SK-N-SH (cell line): ENCODE results near the gene LUC7L3. TPM values are rescaled to one million over a fixed set of nuclear protein-coding genes. Genes with fewer than 3 reads are reported as not detected.
"Not testable (repeated sequence)": the region's sequence is repeated elsewhere in the genome, so short reads cannot be mapped to it uniquely, and the experiment has no call there.

Experiments
- CTCF ChIA-PET: fragments of 300-600, 350-600 bp; formaldehyde crosslinking; extraction: SDS; loops from one replicate; lab custom pipeline; 2021; lab: Yijun Ruan, JAX
- POLR2A ChIA-PET: fragments of 350-600 bp; sonication (Branson Sonifier 250); formaldehyde crosslinking; extraction: SDS; loops from one replicate; lab custom pipeline; 2020; ENCODE audit warnings: antibody characterized with exemption, inconsistent platforms; lab: Yijun Ruan, JAX
- DNase-seq: peaks from one replicate; pipeline ENCODE4 v3.0.0; 2012
- H2AFZ ChIP-seq: fragments of 200-600 bp; sonication (generic); 2 replicates; pipeline ENCODE4 v1.8.1; 2016; ENCODE audit warnings: antibody characterized with exemption, mild to moderate bottlenecking, low read depth
- H3F3A ChIP-seq: fragments of 200-600 bp; sonication (generic); replicated peaks from 2 replicates; pipeline ENCODE3; 2016; ENCODE audit warnings: antibody characterized with exemption, mild to moderate bottlenecking; ENCODE audit not compliant: insufficient read depth
- H3K27ac ChIP-seq, 2 experiments: fragments of 200-500 bp in 1 of 2; fragments of 200-600 bp in 1 of 2; sonication (Bioruptor generic) in 1 of 2; sonication (generic), shearing (Covaris generic) in 1 of 2; 2 replicates each; pipeline versions ENCODE4 v1.5.1 to v1.6.1; 2014 to 2016; ENCODE audit warnings: low read depth in 2 of 2, inconsistent platforms in 1 of 2, low read length in 1 of 2, mild to moderate bottlenecking in 1 of 2, mixed read lengths in 1 of 2
- H3K27me3 ChIP-seq: fragments of 200-600 bp; sonication (generic), shearing (Covaris generic); 2 replicates; pipeline ENCODE4 v1.6.1; 2016; ENCODE audit warnings: mixed run types; ENCODE audit not compliant: insufficient read depth
- H3K36me3 ChIP-seq, 2 experiments: fragments of 200-500 bp in 1 of 2; fragments of 200-600 bp in 1 of 2; sonication (Bioruptor generic) in 1 of 2; sonication (generic) in 1 of 2; replicated peaks in 1 of 2; 2 replicates each; pipeline versions ENCODE3 to v1.5.1; 2014 to 2016; ENCODE audit warnings: low read length in 1 of 2, mild to moderate bottlenecking in 1 of 2; ENCODE audit not compliant: insufficient read depth in 2 of 2, control insufficient read depth in 1 of 2
- H3K4me1 ChIP-seq, 2 experiments: fragments of 200-500 bp in 1 of 2; fragments of 200-600 bp in 1 of 2; sonication (Bioruptor generic) in 1 of 2; sonication (generic), shearing (Covaris generic) in 1 of 2; 2 replicates each; pipeline versions ENCODE4 v1.5.1 to v1.6.1; 2014 to 2016; ENCODE audit warnings: low read depth in 1 of 2, low read length in 1 of 2, mixed run types in 1 of 2; ENCODE audit not compliant: insufficient read depth in 2 of 2, control insufficient read depth in 1 of 2
- H3K4me2 ChIP-seq: fragments of 200-600 bp; sonication (generic), shearing (Covaris generic); 2 replicates; pipeline ENCODE4 v1.6.1; 2017; ENCODE audit warnings: mixed run types
- H3K4me3 ChIP-seq, 2 experiments: fragments of 200-500 bp in 1 of 2; fragments of 200-600 bp in 1 of 2; sonication (Bioruptor generic) in 1 of 2; sonication (generic), shearing (Covaris generic) in 1 of 2; 2 replicates each; pipeline versions ENCODE4 v1.5.1 to v1.8.1; 2014 to 2016; ENCODE audit warnings: low read depth in 2 of 2, inconsistent platforms in 1 of 2, low read length in 1 of 2, mild to moderate bottlenecking in 1 of 2, mixed read lengths in 1 of 2, moderate library complexity in 1 of 2
- H3K79me2 ChIP-seq: fragments of 200-600 bp; sonication (generic); 2 replicates; pipeline ENCODE4 v1.8.1; 2017; ENCODE audit warnings: mild to moderate bottlenecking; ENCODE audit not compliant: insufficient read depth
- H3K9ac ChIP-seq: fragments of 200-600 bp; sonication (generic); 2 replicates; pipeline ENCODE4 v1.6.1; 2017; ENCODE audit warnings: mixed run types
- H3K9me2 ChIP-seq: fragments of 200-600 bp; sonication (generic); 2 replicates; pipeline ENCODE4 v1.6.1; 2017; ENCODE audit warnings: mixed run types
- H3K9me3 ChIP-seq: fragments of 200-600 bp; sonication (generic); 2 replicates; pipeline ENCODE4 v1.6.1; 2017; ENCODE audit warnings: mixed run types, mild to moderate bottlenecking, moderate library complexity
- H4K20me1 ChIP-seq: fragments of 200-600 bp; sonication (generic); 2 replicates; pipeline ENCODE4 v1.6.1; 2017; ENCODE audit warnings: mild to moderate bottlenecking, mixed run types; ENCODE audit not compliant: insufficient read depth
- CTCF ChIP-seq: fragments of 200-600 bp; sonication (generic); IDR thresholded peaks from 2 replicates; pipeline ENCODE4 v1.6.1; 2017; ENCODE audit warnings: antibody characterized with exemption, mild to moderate bottlenecking, moderate library complexity
- ELF1 ChIP-seq: IDR thresholded peaks from 2 replicates; pipeline ENCODE4 v1.4.0; 2012
- EP300 ChIP-seq, 2 experiments: IDR thresholded peaks; 2 replicates each; pipeline versions ENCODE4 v1.4.0 to v1.6.1; 2012; ENCODE audit warnings: borderline replicate concordance in 1 of 2, low read depth in 1 of 2, low read length in 1 of 2
- GABPA ChIP-seq: IDR thresholded peaks from 2 replicates; pipeline ENCODE4 v1.4.0; 2012; ENCODE audit warnings: low read depth, mild to moderate bottlenecking
- POLR2AphosphoS5 ChIP-seq: IDR thresholded peaks from 2 replicates; pipeline ENCODE4 v1.6.1; 2012; ENCODE audit warnings: low read depth, low read length
- USF1 ChIP-seq: IDR thresholded peaks from 2 replicates; pipeline ENCODE4 v1.4.0; 2012; ENCODE audit warnings: low read depth, borderline replicate concordance
- WGBS: methylation state at CpG from one replicate; pipeline ENCODE4 v1.1.6; 2017; ENCODE audit warnings: low lambda C conversion rate; 5-methylcytosine and 5-hydroxymethylcytosine counted together
- polyA plus RNA-seq, 3 experiments: library from polyadenylated mRNA; depleted of rRNA; stranded (reverse); fragments of >200 nt; gene quantifications; 2 replicates each; pipeline ENCODE4 v1.2.3, GENCODE V29; 2012
- TF ChIP-seq, protein P1 (sequence below): IDR thresholded peaks from 2 replicates; pipeline ENCODE4; 2012

LUC7L3 gene
- polyA plus RNA-seq, 1 of the 3 experiments (the other 2 are of a cell fraction): 154 TPM

DNA sequence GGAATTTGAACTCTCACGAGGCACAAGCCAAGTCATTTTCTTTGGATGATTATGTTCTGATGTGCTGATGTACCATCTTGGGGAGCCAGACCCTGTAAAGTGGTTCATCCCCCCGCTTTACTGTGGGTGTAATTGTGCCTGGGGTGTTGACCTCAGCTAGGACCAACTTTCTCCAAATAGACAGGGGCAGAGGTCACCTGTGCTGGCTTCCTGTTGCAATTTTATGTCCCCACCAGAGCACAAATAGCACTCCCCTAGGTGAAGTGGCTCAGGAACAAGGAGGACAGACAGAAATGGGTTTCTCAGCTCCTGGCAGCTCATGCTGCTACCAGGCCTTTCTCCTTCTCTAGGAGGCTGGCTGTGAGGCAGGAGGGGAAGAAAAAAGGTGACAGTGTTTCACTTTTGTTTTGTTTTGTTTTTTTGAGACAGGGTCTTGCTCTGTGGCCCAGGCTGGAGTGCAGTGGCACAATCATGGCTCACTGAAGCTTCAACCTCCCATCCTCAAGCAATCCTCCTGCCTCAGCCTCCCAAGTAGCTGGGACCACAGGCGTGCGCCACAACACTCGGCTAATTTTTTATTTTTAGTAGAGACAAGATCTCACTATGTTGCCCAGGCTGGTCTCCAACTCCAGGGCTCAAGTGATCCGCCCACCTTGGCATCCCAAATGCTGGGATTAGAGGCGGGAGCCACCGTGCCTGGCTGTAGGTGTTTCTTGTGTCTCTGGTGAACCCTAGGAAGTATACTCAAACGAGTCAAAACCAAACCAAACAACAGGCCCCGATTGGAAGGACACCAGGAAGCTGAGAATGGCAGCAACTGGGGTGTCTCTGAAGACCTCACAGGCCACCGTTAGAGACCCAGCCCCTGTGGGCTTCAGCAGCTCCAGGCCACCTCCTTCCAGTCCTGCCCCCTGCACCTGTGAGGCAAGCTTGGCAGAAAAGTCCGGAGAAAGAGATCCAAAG, 83.5 kb downstream of the LUC7L3 start:
- no peak overlapping the region for H3K4me2 ChIP-seq
- TF ChIP-seq ELF1 (no peak), CTCF (no peak)
- 75% methylated on average over 12 of the region's 12 CpGs for WGBS
- CTCF ChIA-PET: interaction anchor here (0.9 to 7.3 kb wide), 8 partner anchors 14 to 154 kb away, joined by 3 to 47 read pairs (median 8); no protein-coding TSS in a partner anchor
- H3K27me3 ChIP-seq: no peaks in the 10 kb centered on the region
- no peaks in the 10 kb centered on the region for H3K4me1 ChIP-seq
- POLR2A ChIA-PET: no interaction called here
- H4K20me1 ChIP-seq: no peaks in the 10 kb centered on the region
- no peaks in the 10 kb centered on the region for H3K9me3 ChIP-seq
- no peak overlapping the region for H2AFZ ChIP-seq
- no peaks in the 10 kb centered on the region for H3F3A ChIP-seq
- no peak for DNase-seq
- no peak overlapping the region for H3K4me3 ChIP-seq
- no peaks in the 10 kb centered on the region for H3K79me2 ChIP-seq
- H3K27ac ChIP-seq: no peak overlapping the region
- no peaks in the 10 kb centered on the region for H3K36me3 ChIP-seq
- no peak overlapping the region for H3K9ac ChIP-seq
- H3K9me2 ChIP-seq: no peaks in the 10 kb centered on the region

- Histone ChIP-seq H3K4me3 (no peak overlapping the region), H3K9me3 (no peaks in the 10 kb centered on the region), H4K20me1 (no peaks in the 10 kb centered on the region), H3K79me2 (no peaks in the 10 kb centered on the region), H3K27ac (no peak overlapping the region), H3K36me3 (no peaks in the 10 kb centered on the region), H3K4me1 (no peaks in the 10 kb centered on the region), H3K4me2 (no peak overlapping the region), H3K9ac (no peak overlapping the region), H3K9me2 (no peaks in the 10 kb centered on the region), H2AFZ (no peak overlapping the region), H3F3A (no peaks in the 10 kb centered on the region), H3K27me3 (no peaks in the 10 kb centered on the region)
- DNase-seq: no peak
- 72% methylated on average over 6 of the region's 6 CpGs for WGBS
- ChIA-PET POLR2A (no interaction called here), CTCF (interaction anchor here (0.7 to 7.3 kb wide), 7 partner anchors 13 to 153 kb away, joined by 3 to 47 read pairs (median 9); no protein-coding TSS in a partner anchor)
- TF ChIP-seq, protein P1, sequence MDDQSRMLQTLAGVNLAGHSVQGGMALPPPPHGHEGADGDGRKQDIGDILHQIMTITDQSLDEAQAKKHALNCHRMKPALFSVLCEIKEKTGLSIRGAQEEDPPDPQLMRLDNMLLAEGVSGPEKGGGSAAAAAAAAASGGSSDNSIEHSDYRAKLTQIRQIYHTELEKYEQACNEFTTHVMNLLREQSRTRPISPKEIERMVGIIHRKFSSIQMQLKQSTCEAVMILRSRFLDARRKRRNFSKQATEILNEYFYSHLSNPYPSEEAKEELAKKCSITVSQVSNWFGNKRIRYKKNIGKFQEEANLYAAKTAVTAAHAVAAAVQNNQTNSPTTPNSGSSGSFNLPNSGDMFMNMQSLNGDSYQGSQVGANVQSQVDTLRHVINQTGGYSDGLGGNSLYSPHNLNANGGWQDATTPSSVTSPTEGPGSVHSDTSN: no peak
- TF ChIP-seq POLR2AphosphoS5 (no peak), USF1 (no peak), GABPA (no peak), EP300 (IDR thresholded peaks at IDR 0.05; ENCODE audit: borderline replicate concordance in 1 of 2, low read depth in 1 of 2, low read length in 1 of 2) (no peak)
Observed at GRCh38 chr17:50803676-50804075, 84.3 kb downstream of the LUC7L3 start.

- H3K27ac ChIP-seq, H3K4me2 ChIP-seq, H3F3A ChIP-seq, H3K36me3 ChIP-seq, H3K27me3 ChIP-seq, H3K9ac ChIP-seq, POLR2A ChIA-PET, H3K4me1 ChIP-seq, H3K4me3 ChIP-seq, H3K9me2 ChIP-seq, DNase-seq, H3K79me2 ChIP-seq, H3K9me3 ChIP-seq, H2AFZ ChIP-seq, H4K20me1 ChIP-seq: not testable (repeated sequence)
- CTCF ChIA-PET: interaction anchor here (2.8 to 7.3 kb wide), 3 partner anchors 12 to 36 kb away, joined by 18 to 45 read pairs (median 41); no protein-coding TSS in a partner anchor
- 94% methylated on average over 13 of the region's 13 CpGs for WGBS
Observed at GRCh38 chr17:50804749-50805475, 85.5 kb downstream of the LUC7L3 start.
